Fibroblast of lung (primary cell): ENCODE data around the gene CTNND2. TPM values are rescaled to one million over a fixed set of nuclear protein-coding genes. Genes with fewer than 3 reads are reported as not detected.

Experiments used
- DNase-seq, 2 donors: peaks; one replicate each; pipeline versions ENCODE4 v3.0.0 to v3.0.0-alpha.2; 2010; ENCODE audit warnings: low read depth in 2 of 2
- H2AFZ ChIP-seq: 2 replicates; pipeline ENCODE4 v1.5.1; 2012; ENCODE audit warnings: low read length, control low read depth, inconsistent platforms
- H3K27ac ChIP-seq: 2 replicates; pipeline ENCODE4 v1.5.1; 2011; ENCODE audit warnings: low read length, control low read depth; ENCODE audit not compliant: insufficient read depth
- H3K27me3 ChIP-seq: 2 replicates; pipeline ENCODE4 v1.5.1; 2011; ENCODE audit warnings: mild to moderate bottlenecking, low read length; ENCODE audit not compliant: control insufficient read depth, insufficient read depth
- H3K36me3 ChIP-seq: 2 replicates; pipeline ENCODE4 v1.5.1; 2011; ENCODE audit warnings: low read length; ENCODE audit not compliant: control insufficient read depth, insufficient read depth
- H3K4me1 ChIP-seq: 2 replicates; pipeline ENCODE4 v1.5.1; 2011; ENCODE audit warnings: low read length; ENCODE audit not compliant: control insufficient read depth, insufficient read depth; ENCODE audit errors: extremely low read depth
- H3K4me2 ChIP-seq: 2 replicates; pipeline ENCODE4 v1.5.1; 2011; ENCODE audit warnings: low read length, control low read depth; ENCODE audit not compliant: insufficient read depth; ENCODE audit errors: extremely low read depth
- H3K4me3 ChIP-seq, 4 experiments: fragments of 200-600 bp in 1 of 4; sonication (generic) in 1 of 4; replicated peaks in 1 of 4; 2 replicates each; pipeline ENCODE4 v1.5.1; 2011 to 2016; ENCODE audit warnings: low read length in 4 of 4, low read depth in 3 of 4, mild to moderate bottlenecking in 3 of 4, control low read depth in 2 of 4, inconsistent platforms in 1 of 4, mixed read lengths in 1 of 4; ENCODE audit not compliant: insufficient read depth in 1 of 4; ENCODE audit errors: control extremely low read depth in 1 of 4
- H3K79me2 ChIP-seq: 2 replicates; pipeline ENCODE4 v1.5.1; 2012; ENCODE audit warnings: mild to moderate bottlenecking, low read length, inconsistent platforms; ENCODE audit not compliant: control insufficient read depth, insufficient read depth
- H3K9ac ChIP-seq: 2 replicates; pipeline ENCODE4 v1.5.1; 2011; ENCODE audit warnings: mild to moderate bottlenecking, low read length, control low read depth; ENCODE audit not compliant: insufficient read depth
- H3K9me3 ChIP-seq: 2 replicates; pipeline ENCODE4 v1.5.1; 2012; ENCODE audit warnings: low read depth, low read length; ENCODE audit not compliant: control insufficient read depth, insufficient read depth
- H4K20me1 ChIP-seq: 2 replicates; pipeline ENCODE4 v1.5.1; 2011; ENCODE audit warnings: low read length; ENCODE audit not compliant: control insufficient read depth, insufficient read depth; ENCODE audit errors: extremely low read depth
- EZH2 ChIP-seq: IDR thresholded peaks from 2 replicates; pipeline ENCODE4 v1.5.1; 2012; ENCODE audit warnings: low read length, control low read depth, mild to moderate bottlenecking; ENCODE audit errors: missing control alignments
- polyA plus RNA-seq, 2 donors: library from polyadenylated mRNA; depleted of rRNA in 1 of 2; stranded (reverse) in 1 of 2; unstranded in 1 of 2; fragments of >200 nt; gene quantifications; 2 replicates each; pipeline ENCODE4 v1.2.1, GENCODE V29; 2011 to 2012; ENCODE audit warnings: missing spikeins in 1 of 2
- total RNA-seq: library from RNA; depleted of rRNA; stranded (reverse); fragments of >200 nt; gene quantifications from 2 replicates; pipeline ENCODE4 v1.2.1, GENCODE V29; 2014
- TF ChIP-seq, protein P1 (sequence below), 2 donors: IDR thresholded peaks in 1 of 2; conservative IDR thresholded peaks in 1 of 2; 1 replicate in 1 of 2; 2 replicates in 1 of 2; pipeline ENCODE4 v1.5.1; 2011 to 2012; ENCODE audit warnings: low read length in 2 of 2, control low read depth in 1 of 2, inconsistent platforms in 1 of 2, low read depth in 1 of 2, mild to moderate bottlenecking in 1 of 2

Gene CTNND2
- total and polyA plus RNA-seq, 2 donors (not counting 1 experiment from before 2014, with no cell fraction given) = not detected

DNA sequence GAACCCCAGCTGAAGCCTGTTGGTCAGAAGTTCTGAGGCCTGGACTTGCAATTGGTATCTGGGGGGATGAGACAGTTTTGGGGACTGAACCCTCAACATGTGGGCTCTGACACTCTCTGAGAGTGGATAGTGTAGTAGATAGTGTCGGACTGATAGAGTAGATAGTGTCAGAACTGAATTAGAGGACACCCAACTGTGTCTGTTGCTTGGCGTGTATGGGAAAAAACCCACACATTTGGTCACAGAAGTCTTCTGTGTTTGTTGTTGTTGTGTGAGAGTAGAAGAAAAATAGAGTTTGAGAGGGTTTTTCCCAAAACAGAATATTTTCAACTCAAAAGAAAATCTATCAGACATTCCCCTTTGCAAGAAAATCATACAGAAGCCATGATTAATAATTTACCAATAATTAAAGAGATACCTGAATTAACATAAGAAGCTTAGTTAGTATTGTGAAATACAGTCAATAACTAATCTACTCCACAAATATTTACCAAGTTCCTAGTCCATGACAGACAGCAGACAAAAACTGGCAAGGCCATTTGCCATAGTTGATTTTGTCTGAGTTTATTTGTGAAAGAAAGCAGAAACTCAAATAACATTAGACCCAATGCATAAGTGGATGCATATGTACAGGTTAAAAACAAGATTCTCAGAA lies 170.9 kb downstream of the CTNND2 start:
- no peak overlapping the region for H2AFZ ChIP-seq
- no peak overlapping the region for H3K4me2 ChIP-seq
- H3K4me3 ChIP-seq = no peak overlapping the region
- TF ChIP-seq, protein P1, sequence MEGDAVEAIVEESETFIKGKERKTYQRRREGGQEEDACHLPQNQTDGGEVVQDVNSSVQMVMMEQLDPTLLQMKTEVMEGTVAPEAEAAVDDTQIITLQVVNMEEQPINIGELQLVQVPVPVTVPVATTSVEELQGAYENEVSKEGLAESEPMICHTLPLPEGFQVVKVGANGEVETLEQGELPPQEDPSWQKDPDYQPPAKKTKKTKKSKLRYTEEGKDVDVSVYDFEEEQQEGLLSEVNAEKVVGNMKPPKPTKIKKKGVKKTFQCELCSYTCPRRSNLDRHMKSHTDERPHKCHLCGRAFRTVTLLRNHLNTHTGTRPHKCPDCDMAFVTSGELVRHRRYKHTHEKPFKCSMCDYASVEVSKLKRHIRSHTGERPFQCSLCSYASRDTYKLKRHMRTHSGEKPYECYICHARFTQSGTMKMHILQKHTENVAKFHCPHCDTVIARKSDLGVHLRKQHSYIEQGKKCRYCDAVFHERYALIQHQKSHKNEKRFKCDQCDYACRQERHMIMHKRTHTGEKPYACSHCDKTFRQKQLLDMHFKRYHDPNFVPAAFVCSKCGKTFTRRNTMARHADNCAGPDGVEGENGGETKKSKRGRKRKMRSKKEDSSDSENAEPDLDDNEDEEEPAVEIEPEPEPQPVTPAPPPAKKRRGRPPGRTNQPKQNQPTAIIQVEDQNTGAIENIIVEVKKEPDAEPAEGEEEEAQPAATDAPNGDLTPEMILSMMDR (conservative IDR thresholded peaks at IDR 0.05 in 1 of 2, IDR thresholded peaks at IDR 0.05 in 1 of 2; ENCODE audit: low read depth in 1 of 2, low read length in 2 of 2) = no peak
- TF ChIP-seq EZH2 = no peak
- H3K36me3 ChIP-seq = no peaks in the 10 kb centered on the region
- no peaks in the 10 kb centered on the region for H4K20me1 ChIP-seq
- no peak overlapping the region for H3K27ac ChIP-seq
- no peaks in the 10 kb centered on the region for H3K79me2 ChIP-seq
- no peaks in the 10 kb centered on the region for H3K27me3 ChIP-seq
- no peaks in the 10 kb centered on the region for H3K4me1 ChIP-seq
- no peak for DNase-seq
- H3K9ac ChIP-seq = no peak overlapping the region
- H3K9me3 ChIP-seq = no peaks in the 10 kb centered on the region

DNA sequence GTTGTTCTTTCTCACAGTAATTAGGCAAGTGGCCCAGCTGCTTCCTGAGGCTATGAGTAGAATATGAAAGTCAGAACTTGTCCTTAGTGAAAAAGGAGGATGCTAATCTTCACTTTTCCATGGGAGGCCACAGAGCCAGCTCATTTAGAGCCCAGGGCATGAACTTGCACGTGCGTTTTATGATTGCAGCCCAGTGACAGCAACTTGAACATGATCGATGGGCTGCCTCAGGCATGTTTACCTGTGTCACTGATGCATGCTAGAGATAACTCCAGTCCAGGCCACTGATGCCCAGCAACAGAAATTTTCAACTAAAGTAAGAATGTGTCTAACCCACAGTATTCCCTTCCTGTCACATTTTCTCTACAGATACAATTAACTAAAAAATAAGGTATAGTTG lies 179.3 kb downstream of the CTNND2 start:
- Histone ChIP-seq H3K27ac (no peak overlapping the region), H3K9me3 (no peaks in the 10 kb centered on the region), H3K36me3 (no peaks in the 10 kb centered on the region), H3K9ac (no peak overlapping the region), H3K27me3 (no peaks in the 10 kb centered on the region), H3K4me1 (no peaks in the 10 kb centered on the region), H2AFZ (no peak overlapping the region), H3K79me2 (no peaks in the 10 kb centered on the region), H3K4me2 (no peak overlapping the region), H4K20me1 (no peaks in the 10 kb centered on the region), H3K4me3 (no peak overlapping the region)
- DNase-seq = no peak
- no peak for TF ChIP-seq EZH2
- TF ChIP-seq, protein P1 (conservative IDR thresholded peaks at IDR 0.05 in 1 of 2, IDR thresholded peaks at IDR 0.05 in 1 of 2; ENCODE audit: low read depth in 1 of 2, low read length in 2 of 2) = no peak

DNA sequence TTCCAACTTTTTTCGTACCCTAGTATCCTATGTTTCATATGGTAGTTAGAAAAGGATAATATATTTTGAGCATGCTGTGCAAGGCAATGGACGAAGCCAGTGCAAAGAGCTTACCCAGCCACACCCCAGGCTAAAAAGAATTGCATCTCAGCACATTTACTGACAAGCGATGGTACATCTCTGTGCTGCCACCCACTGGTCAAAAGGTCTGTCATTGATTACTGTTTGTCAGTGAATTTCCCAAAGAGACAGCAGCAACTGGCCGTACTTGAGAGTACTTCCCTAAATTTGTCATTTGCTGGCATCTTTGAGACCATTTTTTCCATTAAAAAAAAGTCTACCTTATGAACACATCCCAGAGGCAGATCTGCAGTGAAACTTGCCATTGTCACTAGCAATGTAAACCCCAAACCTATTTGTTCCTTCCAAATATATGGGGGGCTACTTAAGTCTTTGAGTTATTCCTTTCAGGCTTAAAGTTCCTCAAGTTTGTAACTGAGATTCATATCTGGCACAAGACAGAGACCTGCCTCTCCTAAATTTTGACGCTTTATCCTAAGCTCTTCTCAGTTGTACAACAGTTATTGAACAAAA lies 184.3 kb downstream of the CTNND2 start:
- Histone ChIP-seq H2AFZ (no peak overlapping the region), H4K20me1 (no peaks in the 10 kb centered on the region), H3K27me3 (no peaks in the 10 kb centered on the region), H3K4me1 (no peaks in the 10 kb centered on the region), H3K27ac (no peak overlapping the region), H3K36me3 (no peaks in the 10 kb centered on the region), H3K4me3 (no peak overlapping the region), H3K4me2 (no peak overlapping the region), H3K9ac (no peak overlapping the region), H3K9me3 (no peaks in the 10 kb centered on the region), H3K79me2 (no peaks in the 10 kb centered on the region)
- TF ChIP-seq EZH2 = no peak
- TF ChIP-seq, protein P1 (conservative IDR thresholded peaks at IDR 0.05 in 1 of 2, IDR thresholded peaks at IDR 0.05 in 1 of 2; ENCODE audit: low read depth in 1 of 2, low read length in 2 of 2) = no peak
- peak in 1 of 2 donors; percentile 37 for DNase-seq
